GM21576 (cell line): ENCODE results near the gene VPS13D.
"Not testable (repeated sequence)": the region's sequence is repeated elsewhere in the genome, so short reads cannot be mapped to it uniquely, and the experiment has no call there.

Source experiments
- ATAC-seq: cut with Tn5 transposase; IDR thresholded peaks from one replicate; pipeline ENCODE4 v1.9.1; 2021; ENCODE audit warnings: mild to moderate bottlenecking, moderate library complexity; ENCODE audit not compliant: unreplicated experiment

The VPS13D gene

DNA sequence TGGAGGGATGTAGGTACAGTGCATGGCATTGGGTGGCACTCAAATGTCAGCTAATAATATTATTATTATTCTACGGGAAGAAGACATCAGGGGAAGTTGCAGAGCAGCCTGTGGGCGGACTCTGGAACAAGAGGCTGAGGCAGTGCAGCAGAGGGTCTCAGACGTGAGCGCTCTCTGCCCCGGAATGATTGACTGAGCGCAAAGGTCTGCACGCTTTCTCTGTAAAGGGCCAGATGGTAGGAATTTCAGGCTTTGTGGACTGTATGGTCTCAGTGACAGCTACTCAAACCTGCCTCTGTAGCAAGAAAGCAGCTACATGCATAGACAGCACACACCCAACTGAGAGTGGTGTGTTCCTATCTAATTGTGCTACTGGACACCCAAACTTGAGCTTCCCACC, 29.6 kb upstream of the VPS13D start:
- ATAC-seq = no peak

DNA sequence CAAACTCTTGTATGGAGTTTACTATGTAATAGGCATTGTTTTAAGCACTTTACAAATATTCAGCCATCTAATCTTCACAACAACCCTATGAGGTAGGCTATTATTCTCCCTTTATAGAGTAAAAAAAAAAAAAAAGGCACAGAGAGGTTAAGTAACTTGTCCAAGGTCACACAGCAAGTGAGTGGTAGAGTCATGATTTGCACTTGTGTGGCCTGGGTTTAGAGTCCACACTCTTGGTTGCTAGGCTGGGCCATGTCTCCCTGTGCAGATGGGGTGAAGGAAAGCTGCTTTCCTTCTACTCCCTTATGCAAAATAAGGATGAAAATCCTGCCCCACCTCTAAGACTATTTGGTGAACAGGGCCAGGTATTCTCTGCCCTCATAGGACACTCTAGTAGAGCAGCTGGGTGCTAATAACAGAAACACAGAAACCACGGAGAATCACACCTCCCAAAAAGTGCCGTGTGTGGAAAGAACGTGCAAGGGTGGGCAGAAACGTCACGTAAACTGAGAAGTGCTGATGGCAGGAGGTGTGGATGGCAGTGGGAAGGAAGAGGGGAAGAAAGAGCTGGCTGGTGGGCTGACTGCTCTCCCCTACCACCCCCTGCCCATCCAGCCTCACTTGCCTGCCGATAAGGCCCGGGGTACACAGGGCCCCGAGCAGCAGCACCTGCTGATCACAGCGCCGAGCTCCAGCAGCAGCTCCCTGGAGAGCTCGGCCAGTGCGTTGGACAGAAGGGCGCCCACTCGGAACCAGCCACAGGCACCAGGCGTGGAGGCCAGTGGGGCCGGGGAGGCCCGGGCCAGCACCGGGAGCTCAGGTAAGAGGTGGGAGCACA, 28.3 kb upstream of the VPS13D start:
- ATAC-seq = no peak

- ATAC-seq = no peak
Observed at GRCh38 chr1:12202190-12202497, 27.7 kb upstream of the VPS13D start.

GRCh38 chr1:12202577-12202976, 27.3 kb upstream of the VPS13D start:
- no peak for ATAC-seq

GRCh38 chr1:12203216-12204007, 26.4 kb upstream of the VPS13D start:
- no peak for ATAC-seq

DNA sequence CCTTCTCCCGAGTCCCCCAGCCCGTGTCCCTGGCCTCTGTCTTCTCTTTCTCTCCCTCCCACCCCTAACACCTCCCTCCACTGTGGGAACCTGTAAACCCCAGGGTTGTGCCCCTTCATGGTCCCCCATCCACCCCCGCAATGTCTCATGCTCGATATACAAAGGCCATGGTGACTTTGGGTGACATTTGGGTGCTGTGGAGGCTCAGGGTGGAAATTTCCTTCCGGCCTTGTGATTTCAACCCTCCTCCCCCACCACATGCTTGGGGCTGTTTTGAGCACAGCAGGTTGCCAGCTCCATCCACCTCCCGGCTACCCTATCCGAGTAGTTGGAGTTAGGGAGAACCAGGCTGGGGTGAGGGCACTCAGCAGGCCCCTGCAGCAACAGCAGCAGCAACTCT, 25.7 kb upstream of the VPS13D start:
- ATAC-seq = no peak

- ATAC-seq = no peak
Observed at GRCh38 chr1:12204754-12205658, 24.8 kb upstream of the VPS13D start.

DNA sequence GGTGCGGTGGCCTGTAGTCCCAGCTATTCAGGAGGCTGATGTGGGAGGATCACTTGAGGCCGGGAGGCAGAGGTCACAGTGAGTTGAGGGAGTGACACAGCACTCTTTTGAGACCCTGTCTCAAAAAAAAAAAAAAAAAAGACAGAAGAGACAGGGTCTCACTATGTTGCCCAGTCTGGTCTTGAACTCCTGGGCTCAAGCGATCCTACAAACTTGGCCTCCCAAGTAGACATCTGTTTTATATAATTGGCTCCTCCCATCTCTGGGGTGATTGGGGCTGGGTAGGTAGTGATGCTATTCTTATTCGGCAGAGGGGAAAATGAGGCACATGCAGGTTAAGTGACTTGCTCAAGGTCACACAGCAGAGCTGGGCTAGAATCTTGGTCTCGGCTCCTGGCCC, 23.6 kb upstream of the VPS13D start:
- no peak for ATAC-seq

GRCh38 chr1:12206792-12207424, 22.9 kb upstream of the VPS13D start:
- ATAC-seq = no peak

GRCh38 chr1:12208271-12208670, 21.6 kb upstream of the VPS13D start:
- no peak for ATAC-seq

- ATAC-seq = peak; percentile 39
Observed at GRCh38 chr1:12208764-12209494, 20.9 kb upstream of the VPS13D start.

GRCh38 chr1:12209495-12209832, 20.4 kb upstream of the VPS13D start:
- no peak for ATAC-seq

DNA sequence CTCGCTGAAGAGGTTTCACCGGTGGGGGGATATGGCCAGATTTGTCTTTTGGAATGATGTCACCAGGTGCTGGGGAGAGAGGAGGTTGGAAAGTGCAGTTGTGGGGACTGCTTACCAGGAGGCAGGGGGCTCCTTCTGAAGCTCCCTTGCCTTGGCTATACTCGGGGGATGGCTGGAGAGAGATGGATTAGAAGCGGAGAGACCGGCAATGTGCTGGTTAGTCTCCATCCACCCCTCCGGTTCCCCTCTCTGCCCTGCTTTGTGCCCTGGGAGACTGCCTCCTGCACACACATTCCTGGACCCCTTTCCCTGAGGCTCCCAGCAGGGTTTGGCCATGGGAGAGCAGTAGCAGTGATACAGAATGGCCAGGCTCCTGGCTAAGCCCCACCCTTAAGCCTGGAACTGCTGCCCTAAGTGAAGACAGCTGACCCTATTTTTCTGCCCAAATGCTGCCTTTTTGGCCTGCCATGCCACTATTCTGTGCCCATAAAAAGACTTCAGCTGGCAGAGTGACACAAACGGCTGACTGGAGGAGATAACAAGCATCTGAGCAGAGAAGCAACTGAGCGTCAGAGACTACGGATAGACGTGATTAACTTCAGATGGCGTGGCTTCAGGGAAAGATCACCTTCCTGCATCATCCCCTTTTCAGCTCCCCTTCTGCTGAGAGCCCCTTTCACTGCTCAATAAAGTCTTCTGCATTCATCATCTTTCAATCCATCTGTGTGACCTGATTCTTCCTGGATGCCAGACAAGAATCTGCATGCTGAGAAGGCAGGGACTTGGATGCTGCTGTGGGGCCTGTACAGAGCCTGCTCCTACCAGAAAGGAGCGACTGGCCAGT, 14.5 kb upstream of the VPS13D start:
- ATAC-seq = no peak

DNA sequence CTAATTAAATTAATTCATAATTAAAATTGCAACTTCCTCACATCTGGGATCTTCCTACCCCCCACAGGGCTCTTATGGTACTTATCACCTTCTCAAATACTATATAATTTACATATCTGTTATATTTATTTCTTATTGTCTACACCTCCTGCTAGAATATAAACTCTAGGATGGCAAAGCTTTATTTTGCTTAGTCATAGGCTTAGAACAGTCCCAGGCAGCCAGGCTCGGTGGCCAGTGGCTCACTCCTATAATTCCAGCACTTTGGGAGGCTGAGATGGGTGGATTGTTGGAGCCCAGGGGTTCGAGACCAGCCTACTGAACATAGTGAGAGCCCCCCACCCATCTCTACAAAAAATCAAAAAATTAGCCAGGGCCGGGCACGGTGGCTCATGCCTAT, 10.0 kb upstream of the VPS13D start:
- no peak for ATAC-seq

DNA sequence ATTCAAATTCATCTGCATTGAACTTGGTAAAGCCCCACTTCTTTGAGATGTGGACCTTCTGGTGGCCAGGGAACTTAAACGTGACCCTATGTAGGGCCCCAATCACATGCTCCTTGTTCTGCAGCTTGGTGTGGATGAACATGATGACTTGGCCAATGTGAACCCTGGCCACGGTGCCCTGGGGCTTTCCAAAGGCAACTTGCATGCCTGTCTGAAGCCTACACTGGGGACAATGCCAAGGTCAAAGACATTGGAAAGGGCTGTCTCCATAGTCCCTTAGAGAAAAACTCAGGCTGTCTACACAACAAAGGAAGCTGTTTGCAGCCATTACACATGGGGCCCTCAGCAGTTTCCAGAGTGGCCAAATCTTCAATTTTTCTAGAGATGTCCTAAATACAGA, 8.9 kb upstream of the VPS13D start:
- ATAC-seq = no peak

- ATAC-seq = not testable (repeated sequence)
Observed at GRCh38 chr1:12222700-12223099, 7.1 kb upstream of the VPS13D start.

DNA sequence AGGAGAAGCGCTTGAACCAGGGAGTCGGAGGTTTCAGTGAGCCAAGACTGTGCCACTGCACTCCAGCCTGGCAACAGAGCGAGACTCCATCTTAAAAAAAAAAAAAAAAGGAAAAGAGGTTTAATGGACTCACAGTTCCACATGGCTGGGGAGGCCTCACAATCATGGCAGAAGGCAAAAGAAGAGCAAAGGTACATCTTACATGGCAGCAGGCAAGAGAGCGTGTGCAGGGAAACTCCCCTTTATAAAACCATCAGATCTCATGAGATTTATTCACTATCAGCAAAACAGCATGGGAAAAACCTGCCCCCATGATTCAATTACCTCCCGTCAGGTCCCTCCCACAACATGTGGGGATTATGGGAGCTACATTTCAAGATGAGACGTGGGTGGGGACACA, 5.7 kb upstream of the VPS13D start:
- not testable (repeated sequence) for ATAC-seq

DNA sequence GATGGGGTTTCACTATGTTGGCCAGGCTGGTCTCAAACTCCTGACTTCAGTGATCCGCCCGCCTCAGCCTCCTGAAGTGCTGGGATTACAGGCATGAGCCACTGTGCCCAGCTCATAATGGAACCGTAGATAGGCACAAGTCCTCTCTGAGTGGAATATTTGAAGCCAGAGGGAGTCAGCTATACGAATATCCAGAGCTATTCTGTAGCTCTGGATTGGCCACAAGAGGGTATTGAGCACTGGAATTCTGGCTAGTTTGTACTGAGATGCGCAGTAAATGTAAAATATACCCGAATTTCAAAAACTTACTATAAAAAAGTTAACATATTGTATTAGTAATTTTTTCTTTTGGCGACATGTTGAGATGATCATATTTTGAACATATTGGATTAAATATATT, 851 bp upstream of the VPS13D start:
- ATAC-seq = no peak

DNA sequence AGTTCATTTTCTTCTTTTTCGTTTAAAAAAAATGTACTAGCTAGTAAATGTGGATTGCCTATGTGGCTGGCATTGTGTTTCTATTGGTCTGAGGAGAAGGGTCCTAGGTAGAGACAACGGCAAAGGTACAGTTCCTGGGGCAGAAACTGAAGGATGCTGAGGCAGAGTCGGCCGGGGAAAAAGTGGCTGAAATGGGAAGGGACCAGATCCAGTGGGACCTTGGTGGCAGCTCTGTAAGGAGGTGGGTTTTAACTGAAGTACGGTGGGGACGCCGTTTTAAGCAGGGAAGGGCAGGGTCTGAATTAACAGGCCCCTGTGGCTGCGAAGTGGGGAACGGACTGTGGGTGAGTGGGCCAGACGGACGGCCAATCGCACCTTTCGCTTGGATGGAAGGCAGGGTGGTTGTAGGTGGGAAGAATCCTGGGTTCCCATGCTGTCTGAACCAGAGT, 420 bp upstream of the VPS13D start:
- ATAC-seq = no peak
